HG03521 (cell line): Measurements from ENCODE around the gene ZCWPW1.
"Not testable (repeated sequence)": the region's sequence is repeated elsewhere in the genome, so short reads cannot be mapped to it uniquely, and the experiment has no call there.

ENCODE experiments used
- ATAC-seq: cut with Tn5 transposase; IDR thresholded peaks from one replicate; pipeline ENCODE4 v1.9.1; 2021; ENCODE audit warnings: mild to moderate bottlenecking, moderate library complexity; ENCODE audit not compliant: unreplicated experiment

The ZCWPW1 gene

DNA sequence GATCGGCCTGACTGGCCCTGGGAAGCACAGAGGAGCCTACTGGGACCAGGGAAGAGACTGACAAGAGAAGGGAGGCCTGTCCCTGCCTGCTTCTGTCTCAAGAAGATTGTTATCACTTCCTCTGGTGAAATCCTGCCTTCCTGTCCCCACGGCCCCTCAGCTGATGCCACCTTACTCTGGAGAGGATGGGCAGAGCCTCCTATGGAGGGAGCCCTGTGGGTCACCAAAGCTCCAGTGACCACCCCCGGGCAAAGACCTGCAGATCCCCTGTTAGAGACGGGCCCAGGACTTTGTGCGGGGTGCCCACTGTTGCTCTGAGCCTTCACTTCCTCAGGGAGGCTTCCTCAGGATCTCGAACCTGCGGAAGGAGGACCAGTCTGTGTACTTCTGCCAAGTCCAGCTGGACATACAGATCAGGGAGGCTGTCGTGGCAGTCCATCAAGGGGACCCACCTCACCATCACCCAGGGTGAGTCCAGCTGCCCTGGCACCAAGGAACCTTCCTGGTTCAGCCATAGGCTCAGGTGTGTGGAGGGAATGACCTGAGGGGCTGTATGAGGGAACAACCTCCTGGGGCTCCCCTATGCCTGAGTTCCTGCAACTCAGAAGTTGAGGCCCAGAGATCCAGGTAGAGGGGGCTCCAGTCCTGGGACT is 72.0 kb downstream of the ZCWPW1 start:
- no peak for ATAC-seq

DNA sequence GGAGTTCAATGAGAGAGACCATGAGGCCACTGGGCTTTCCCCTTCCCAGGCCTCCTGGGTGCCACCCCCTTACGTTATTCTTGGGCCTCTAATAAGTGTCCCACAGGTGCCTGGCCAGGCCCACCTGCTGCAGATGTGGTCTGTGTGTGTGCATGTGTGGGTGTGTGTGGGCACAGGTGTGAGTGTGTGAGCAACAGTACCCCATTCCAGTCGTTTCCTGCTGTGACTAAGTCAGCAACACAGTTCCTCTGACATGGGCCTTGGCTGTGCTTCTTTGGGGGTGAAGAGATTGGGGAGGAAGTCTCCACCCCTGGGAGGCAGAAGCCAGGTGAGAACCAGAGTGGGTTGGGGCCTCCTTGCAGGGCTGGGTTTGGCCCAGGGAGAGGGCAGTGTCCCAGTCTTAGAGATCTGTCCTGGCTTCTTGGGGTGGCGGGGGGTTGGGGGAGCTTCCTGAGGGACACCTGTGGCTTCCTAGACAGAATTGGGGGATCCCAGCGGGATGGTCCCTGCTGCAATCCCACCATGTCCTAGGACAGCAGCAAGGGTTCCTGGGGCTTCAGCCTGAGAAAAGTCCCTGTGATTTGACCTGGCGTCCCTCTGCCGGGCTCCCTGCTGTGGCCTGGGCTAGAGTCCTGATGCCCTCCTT is 74.7 kb downstream of the ZCWPW1 start:
- no peak for ATAC-seq

DNA sequence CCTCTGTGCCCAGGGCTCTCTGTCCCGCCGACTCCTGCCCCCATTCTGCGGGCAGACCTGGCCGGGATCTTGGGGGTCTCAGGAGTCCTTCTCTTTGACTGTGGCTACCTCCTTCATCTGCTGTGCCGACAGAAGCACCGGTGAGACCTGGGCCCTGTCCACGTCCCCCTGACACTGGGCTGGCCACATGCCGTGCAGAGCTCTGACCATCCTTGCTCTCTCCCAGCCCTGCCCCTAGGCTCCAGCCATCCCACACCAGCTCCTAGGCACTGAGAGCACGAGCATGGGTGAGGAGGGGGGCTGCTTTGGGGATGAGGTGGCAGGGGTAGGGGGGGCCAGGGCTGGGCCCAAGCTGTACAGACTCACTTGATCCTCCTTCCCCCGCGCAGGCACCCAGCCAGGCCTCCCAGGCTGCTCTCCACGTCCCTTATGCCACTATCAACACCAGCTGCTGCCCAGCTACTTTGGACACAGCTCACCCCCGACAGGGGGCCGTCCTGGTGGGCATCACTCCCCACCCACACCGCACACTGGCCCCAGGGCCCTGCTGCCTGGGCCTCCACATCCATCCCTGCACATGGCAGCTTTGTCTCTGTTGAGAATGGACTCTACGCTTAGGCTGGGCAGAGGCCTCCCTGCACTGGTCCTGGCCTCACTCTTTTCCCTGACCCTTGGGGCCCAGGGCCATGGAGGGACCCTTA is 75.4 kb downstream of the ZCWPW1 start:
- ATAC-seq = no peak

DNA sequence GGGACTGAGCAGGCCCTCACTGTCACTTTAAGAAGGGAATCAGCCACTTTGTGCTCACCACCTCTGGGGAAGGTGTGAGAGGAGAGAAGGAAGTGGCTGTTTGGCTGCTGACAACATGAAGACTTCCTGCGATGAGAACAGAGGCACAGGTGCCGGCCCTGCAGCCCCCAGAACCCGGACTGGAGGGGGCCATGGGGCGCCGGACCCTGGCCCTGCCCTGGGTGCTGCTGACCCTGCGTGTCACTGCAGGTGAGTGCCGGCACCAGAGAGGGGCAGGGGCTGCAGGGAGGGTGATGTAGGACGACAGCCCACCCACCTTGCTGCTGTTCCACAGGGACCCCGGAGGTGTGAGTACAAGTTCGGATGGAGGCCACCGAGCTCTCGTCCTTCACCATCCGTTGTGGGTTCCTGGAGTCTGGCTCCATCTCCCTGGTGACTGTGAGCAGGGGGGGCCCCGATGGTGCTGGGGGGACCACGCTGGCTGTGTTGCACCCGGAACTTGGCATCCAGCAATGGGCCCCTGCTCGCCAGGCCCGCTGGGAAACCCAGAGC is 76.2 kb downstream of the ZCWPW1 start:
- ATAC-seq = not testable (repeated sequence)

DNA sequence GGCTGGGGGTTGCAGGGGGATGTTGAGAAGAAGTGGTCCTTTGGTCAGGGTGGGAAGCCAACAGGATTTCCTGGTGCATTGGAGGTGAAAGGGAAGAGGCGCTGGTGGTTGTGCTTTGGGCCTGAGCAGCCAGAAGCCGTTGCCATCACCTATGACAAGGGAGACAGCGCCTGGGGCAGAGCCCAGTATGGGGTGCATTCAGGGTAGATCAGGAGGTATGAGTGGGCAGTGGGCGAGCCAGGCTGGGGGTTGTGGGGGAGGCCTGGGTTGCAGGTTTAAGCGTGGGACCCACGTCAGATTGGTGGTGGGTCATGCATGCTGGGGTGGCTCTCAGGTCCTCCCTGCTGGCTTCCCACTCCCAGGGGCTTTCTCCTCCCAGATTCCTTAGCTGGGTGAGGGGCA is 76.8 kb downstream of the ZCWPW1 start:
- no peak for ATAC-seq
